ENCODE results near the gene KIAA0753. TPM values are rescaled to one million over a fixed set of nuclear protein-coding genes. Genes with fewer than 3 reads are reported as not detected.

Gene KIAA0753
- total RNA-seq, 1 experiment from 2014 or later: 18.3 TPM

- TF ChIP-seq ZBTB33 (IDR thresholded peaks at IDR 0.05; ENCODE audit: extremely low read depth, insufficient replicate concordance, low read length): no peak
- TF ChIP-seq EGR1 (IDR thresholded peaks at IDR 0.05; ENCODE audit: low read depth): no peak
- peak; percentile 79 for TF ChIP-seq FOSL1 (IDR thresholded peaks at IDR 0.05; ENCODE audit: low read depth)
- TF ChIP-seq JUND (IDR thresholded peaks at IDR 0.05): peak; percentile 74
- TF ChIP-seq ATF3 (IDR thresholded peaks at IDR 0.05): no peak
Measured at GRCh38 chr17:6669479-6670212, 29.1 kb upstream of the KIAA0753 start (continued).

GRCh38 chr17:6668727-6669425, 28.4 kb upstream of the KIAA0753 start:
- ChIA-PET POLR2A (interaction anchor here (1.2 to 2.6 kb wide), 3 partner anchors 175 to 367 kb away, joined by 3 to 8 read pairs (median 3); partner anchors contain the start of gene SLC16A13), CTCF (interaction anchor here (0.9 to 3.1 kb wide), 5 partner anchors 33 to 377 kb away, joined by 3 to 17 read pairs (median 11); no protein-coding TSS in a partner anchor), RAD21 (ENCODE audit: low non-redundant PET in 1 of 2, low total read pairs in 2 of 2, uncharacterized antibody in 2 of 2, unreplicated experiment in 2 of 2) (no interaction called here)
- Histone ChIP-seq H4K20me1 (ENCODE audit: insufficient read depth) (no peaks in the 10 kb centered on the region), H3K36me3 (ENCODE audit: control insufficient read depth in 1 of 2, insufficient read depth in 2 of 2, low read length in 2 of 2) (no peaks in the 10 kb centered on the region), H3K79me2 (ENCODE audit: insufficient read depth, low read length) (no peaks in the 10 kb centered on the region), H3K27ac (ENCODE audit: low read depth, low read length) (0 out of 2 replicates have a peak overlapping the region, but pooled peaks have one; percentile 43), H3K9me2 (ENCODE audit: insufficient read depth) (no peaks in the 10 kb centered on the region), H3K27me3 (ENCODE audit: insufficient read depth, low read length) (no peaks in the 10 kb centered on the region), H3K4me3 (replicated peaks in 1 of 2; ENCODE audit: low read depth in 1 of 2, low read length in 2 of 2) (peak overlapping the region in 1 of 2 experiments; percentile 33; a peak in 1 of 4 replicates), H3K9ac (ENCODE audit: low read length) (no peak overlapping the region), H3K4me2 (ENCODE audit: low read length) (peak overlapping the region; percentile 80), H3K9me3 (ENCODE audit: control insufficient read depth in 1 of 2, insufficient read depth in 1 of 2, low read depth in 1 of 2, low read length in 2 of 2) (no peaks in the 10 kb centered on the region), H3K4me1 (ENCODE audit: control insufficient read depth in 1 of 2, insufficient read depth in 2 of 2, low read length in 2 of 2) (peaks cover 19 to 47% of the 10 kb centered on the region in 2 experiments), H2AFZ (ENCODE audit: low read depth, low read length, poor library complexity, severe bottlenecking) (no peak overlapping the region)
- DNase-seq (ENCODE audit: low read depth, low spot score) (no peak), ATAC-seq (peak; percentile 21)
- no peak for TF ChIP-seq EGR1 (IDR thresholded peaks at IDR 0.05; ENCODE audit: low read depth)
- no peak for TF ChIP-seq POLR2AphosphoS5 (IDR thresholded peaks at IDR 0.05; ENCODE audit: low read depth, low read length)
- no peak for TF ChIP-seq CTCF (IDR thresholded peaks at IDR 0.05 in 2 of 3, conservative IDR thresholded peaks at IDR 0.05 in 1 of 3; ENCODE audit: borderline replicate concordance in 1 of 3, insufficient read depth in 1 of 3, low read depth in 2 of 3, low read length in 2 of 3)
- TF ChIP-seq JUND (IDR thresholded peaks at IDR 0.05): no peak
- TF ChIP-seq SIN3A (IDR thresholded peaks at IDR 0.05; ENCODE audit: low read depth): no peak
- no peak for TF ChIP-seq SP1 (IDR thresholded peaks at IDR 0.05; ENCODE audit: low read depth)
- no peak for TF ChIP-seq ZNF274 (IDR thresholded peaks at IDR 0.05; ENCODE audit: low read depth, low read length)
- TF ChIP-seq ZFX (IDR thresholded peaks at IDR 0.05): no peak
- TF ChIP-seq ATF3 (IDR thresholded peaks at IDR 0.05): no peak
- intact Hi-C loops (cut with micrococcal nuclease): no loop called here
- no TSS peak for BruUV-seq (replicated peaks)
